Uterus (tissue), 2 donors: ENCODE measurements around the gene SLC44A4.

Source experiments
- CTCF ChIP-seq, 4 experiments: fragments of 200-600 bp in 2 of 4; fragments of 450-650 bp in 2 of 4; sonication (generic) in 2 of 4; IDR thresholded peaks; one replicate each; pipeline ENCODE4 v1.5.1; 2016 to 2019; ENCODE audit warnings: antibody characterized with exemption in 4 of 4, mild to moderate bottlenecking in 2 of 4, moderate library complexity in 1 of 4
- POLR2A ChIP-seq, 2 donors: fragments of 450-650 bp; IDR thresholded peaks; one replicate each; pipeline ENCODE4 v1.6.1; 2016; ENCODE audit warnings: antibody characterized with exemption in 2 of 2, mild to moderate bottlenecking in 1 of 2, moderate library complexity in 1 of 2

GRCh38 chr6:31874084-31874670, 4.6 kb downstream of the SLC44A4 start:
- no peak for TF ChIP-seq POLR2A (IDR thresholded peaks at IDR 0.05)
- TF ChIP-seq CTCF (IDR thresholded peaks at IDR 0.05): no peak
